GM18499 (cell line): Measurements from ENCODE around the gene GAS6.

Source experiments
- ATAC-seq: cut with Tn5 transposase; IDR thresholded peaks from one replicate; pipeline ENCODE4 v1.9.1; 2021; ENCODE audit warnings: moderate number of reproducible peaks; ENCODE audit not compliant: insufficient read depth, unreplicated experiment

The GAS6 gene

GRCh38 chr13:113854238-113855011 lies 9.5 kb downstream of the GAS6 start:
- ATAC-seq = no peak

- ATAC-seq = no peak
Observed at GRCh38 chr13:113853518-113854237, 10.2 kb downstream of the GAS6 start.

DNA sequence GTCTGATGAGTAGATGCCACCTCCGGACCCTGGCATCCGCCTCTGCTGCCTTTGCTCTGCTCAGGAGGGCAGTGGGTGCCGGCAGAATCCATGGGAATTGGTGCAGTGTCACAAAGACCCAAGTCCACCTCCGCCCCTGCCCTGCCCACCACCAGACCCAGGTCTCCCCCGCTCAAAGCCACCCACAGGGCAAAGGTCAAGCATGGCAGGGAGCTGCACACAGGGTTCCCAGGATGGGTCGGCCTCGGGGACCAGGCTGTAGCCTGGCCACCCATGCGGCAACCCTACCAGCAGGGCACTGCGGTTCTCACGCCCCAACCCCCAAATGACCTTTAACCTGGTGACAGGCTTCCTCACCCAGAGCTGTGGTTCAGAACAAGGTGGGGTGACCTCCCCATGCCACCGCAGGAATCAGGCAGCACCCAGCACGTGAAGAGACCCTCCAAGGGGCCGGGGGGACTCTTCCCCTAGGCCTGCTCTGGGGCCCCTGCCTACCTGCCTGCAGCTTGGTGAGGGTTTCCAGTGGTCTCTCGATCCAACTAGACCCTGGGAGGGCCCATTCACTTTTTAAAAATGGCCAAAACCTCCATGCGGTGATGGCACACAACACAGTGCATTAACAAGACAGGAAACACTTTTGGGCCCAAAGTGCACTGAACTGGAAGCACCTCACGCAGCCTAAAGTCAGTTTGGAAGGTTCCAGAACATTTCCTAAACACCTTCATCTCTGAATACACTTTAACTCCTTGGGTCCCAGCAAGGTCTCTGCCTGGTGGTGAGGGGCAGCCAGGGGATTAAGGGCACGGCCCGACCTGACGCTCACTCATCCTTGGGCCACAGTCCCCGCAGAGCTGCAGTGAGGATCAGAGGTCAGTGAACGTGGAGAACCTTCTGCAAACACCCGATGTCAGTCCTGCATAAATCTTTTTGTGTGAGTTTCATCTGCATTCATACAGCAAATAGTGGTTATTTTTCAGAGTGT lies 11.0 kb downstream of the GAS6 start:
- ATAC-seq = no peak

GRCh38 chr13:113851826-113852535 lies 11.9 kb downstream of the GAS6 start:
- no peak for ATAC-seq

- ATAC-seq = no peak
Observed at GRCh38 chr13:113851480-113851803, 12.4 kb downstream of the GAS6 start.

DNA sequence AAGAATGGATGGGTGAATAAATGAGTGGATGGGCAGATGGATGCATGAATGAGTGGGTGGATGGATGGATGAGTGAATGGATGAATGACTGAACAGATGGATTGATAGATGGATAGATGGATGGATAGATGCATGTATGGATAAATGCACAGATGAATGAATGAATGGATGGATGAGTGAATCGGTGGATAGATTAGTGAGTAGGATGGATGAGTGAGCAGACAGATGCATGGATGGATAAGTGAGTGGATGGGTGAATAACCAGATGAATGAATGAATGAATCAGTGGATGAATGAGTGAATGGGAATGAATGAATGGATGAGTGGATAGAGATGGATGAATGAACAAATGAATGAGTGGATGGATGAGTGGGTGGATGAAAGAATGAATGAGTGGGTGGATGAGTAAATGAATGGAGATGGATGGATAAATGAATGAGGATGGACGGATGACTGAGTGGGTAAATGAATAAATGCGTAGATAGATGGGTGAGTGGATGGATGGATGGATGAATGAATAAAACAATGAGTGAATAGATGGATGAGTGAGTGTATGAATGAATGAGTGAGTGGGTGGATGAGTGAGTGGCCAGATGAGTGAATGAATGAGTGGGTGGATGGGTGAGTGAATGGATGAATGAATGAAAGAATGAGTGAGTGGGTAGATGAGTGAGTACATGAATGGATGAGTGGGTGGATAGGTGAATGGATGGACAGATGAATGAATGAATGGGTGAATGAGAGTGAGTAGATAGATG lies 13.0 kb downstream of the GAS6 start:
- no peak for ATAC-seq

DNA sequence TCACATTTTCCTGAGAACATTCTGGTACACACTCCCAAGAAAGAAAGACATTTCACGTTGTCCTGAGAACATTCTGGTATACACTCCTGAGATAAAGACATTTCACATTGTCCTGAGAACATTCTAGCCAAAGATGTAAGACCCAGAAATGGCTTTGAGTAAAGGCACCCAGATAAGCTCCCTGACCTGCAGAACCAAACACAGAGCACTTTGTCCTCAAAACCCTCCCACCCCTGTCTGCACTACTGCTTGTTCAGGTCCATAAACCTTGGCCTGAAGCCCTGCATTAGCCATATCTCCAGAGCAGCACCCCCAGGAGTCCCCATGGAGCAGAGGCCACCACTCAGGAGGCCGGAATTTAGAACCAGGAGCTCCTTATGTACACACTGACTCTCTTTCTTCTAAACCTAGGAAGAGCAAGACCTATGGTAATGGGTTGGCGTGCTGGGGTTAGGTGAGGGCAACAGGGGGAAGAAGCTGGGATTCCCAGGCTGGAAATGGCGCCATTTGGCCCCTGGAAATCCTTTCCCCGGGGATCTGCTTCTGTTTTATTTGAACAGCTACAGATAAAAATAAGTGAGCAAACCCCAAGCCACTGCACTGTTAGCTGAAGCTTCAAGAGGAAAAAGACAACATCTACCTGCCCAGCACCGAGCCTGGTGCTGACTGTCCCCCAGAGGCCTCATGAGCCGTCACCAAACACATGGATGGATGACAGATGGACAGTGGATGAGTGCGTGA lies 13.7 kb downstream of the GAS6 start:
- ATAC-seq = no peak

- ATAC-seq = no peak
Observed at GRCh38 chr13:113849546-113849945, 14.3 kb downstream of the GAS6 start.

DNA sequence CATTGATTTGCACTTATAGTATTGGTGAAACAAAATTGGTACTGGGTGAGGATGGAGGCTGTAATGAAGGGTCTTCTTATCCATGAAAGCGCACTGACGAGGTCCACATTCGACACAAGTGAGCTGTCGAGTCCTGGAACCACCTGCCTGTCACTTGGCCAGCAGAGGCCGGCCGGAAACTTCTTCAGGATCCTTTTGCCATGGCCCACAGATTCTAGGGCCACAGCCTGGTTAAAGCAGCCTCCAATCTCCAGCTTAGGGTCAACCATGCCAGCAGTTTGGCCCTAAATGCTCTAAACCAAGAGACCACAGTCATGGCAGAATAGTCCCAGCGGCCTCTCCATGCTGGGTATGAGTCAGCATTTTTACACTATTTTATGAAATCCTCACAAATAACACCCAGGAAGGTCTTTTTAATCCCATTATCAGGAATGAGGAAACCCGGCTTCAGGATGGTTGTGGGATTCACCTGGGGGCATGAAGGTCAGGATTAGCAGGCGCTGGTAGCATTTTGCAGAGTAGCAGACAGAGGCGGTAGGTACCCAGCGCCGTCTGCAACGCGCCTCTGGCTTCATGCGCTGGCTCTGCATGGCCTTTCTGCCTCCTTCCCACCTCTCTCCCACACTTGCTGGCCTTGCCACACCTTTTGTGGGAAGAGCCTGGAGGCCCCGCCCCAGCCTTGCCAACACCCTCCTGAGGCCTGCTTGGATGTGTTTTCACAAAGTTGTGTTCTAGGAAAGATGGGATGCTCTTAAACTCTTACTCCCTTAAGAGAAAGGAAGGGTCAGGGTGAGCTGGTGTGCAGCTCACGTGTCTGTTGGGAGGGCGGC lies 15.2 kb downstream of the GAS6 start:
- ATAC-seq = no peak

DNA sequence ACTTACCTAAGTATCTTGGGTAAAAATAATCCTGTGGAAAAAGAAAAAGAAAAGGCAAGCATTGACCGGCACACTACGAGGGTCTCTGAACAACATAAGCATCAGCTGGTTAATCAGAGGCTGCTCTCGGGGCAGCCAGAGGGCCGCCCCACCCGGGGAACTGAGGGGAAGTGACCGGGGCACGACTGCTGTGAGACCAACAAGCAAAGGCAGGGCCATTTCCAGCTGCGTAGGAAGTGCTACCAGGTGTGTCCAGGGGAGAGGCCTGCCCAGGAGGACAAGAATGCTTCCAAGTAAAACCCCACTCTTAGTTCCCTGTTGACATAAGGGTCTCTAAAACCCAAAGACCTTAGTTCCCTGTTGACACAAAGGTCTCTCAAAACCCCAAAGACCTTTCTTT lies 15.9 kb downstream of the GAS6 start:
- no peak for ATAC-seq

DNA sequence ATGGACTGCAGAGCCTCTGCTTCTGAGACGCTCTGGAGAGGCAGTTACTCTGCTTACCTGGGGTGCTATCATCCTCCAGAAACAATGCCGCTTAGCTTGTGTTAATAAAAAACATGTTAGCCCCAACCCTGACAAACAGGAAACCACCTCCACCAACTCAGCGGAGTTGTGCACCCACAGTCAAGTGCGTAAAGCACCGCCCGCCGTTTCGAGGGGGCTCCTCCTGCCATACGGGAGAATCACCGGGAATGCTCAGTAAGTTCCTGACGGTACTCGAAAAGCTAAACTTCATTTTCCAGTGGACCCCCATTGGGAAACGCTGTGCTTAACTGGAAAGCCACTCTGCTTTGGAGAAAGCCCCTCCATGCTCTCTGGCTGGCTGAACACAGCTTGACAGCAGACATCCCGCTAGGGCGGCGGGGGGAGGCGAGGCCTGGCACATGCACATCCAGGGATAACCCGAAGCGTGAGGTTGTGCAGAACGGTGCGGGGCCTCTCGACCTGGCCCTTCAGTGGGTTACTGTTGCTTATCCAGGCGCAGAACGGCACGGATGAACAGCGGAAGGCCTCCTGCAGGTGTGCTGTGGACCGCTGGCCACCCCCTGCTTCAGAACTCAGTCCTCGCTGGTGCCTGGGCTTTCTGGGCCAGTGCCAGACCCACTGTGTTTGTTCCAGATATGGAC lies 17.1 kb downstream of the GAS6 start:
- ATAC-seq = no peak

DNA sequence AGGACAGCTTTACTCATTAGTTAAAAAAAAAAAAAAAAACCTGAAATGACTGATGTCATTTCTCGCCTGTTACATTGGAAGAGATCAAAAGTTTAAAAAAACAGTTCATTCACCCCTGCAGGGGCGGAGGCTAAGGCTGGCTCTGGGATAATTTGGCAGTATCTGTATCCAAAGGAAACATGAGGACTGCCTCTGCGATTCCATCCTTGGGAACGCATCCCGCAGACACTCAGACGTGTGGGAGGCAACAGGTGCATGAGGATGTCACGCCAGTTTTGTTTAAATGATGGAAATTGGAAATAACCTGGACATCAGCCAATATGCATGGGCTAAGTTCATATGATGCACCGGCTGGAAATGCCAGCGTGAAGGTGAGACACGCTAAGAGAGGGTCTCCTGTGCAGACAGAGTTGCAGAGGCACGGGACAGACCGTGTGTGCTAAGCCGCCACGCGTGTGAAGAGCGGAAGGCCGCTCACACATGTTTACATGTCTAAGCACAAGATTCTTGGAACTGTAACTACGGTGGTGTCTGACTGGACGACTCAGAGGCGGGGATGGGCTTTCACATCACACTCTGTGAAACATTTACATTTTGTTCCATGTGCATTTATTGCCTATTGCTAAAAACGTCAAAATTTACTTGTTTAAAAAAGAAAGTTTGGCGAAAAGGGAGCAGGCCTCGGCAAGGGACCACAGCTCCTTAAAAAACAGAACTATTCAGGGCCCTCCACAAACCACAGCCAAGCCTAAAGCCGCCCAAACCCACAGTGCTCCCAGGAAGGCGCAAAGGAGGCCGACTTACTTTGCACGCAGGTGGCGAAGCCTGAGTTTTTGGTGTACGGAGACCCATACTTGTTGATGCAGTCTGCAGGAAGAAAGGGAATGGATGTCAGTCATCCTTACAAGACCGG lies 17.9 kb downstream of the GAS6 start:
- ATAC-seq = no peak

DNA sequence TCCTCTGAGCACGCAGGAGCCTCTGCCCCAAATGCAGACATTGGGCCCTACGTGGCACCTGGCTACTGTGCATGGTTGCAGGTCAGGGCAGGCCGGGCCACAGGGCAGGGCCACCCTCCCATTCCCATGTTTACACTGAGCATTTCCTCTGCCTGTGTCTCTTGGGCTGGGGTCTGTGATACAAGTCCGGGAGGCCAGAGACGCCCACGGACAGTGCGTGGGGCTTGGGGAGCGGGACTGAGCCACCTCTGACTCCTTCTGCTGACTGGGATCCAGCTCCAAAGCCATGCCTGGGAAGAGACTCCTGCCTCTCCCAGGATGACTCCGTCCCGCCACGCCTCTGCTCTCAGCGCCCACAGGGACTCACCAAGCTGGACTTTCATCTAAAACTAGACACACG lies 18.8 kb downstream of the GAS6 start:
- no peak for ATAC-seq

GRCh38 chr13:113843864-113844556 lies 19.9 kb downstream of the GAS6 start:
- ATAC-seq = no peak

DNA sequence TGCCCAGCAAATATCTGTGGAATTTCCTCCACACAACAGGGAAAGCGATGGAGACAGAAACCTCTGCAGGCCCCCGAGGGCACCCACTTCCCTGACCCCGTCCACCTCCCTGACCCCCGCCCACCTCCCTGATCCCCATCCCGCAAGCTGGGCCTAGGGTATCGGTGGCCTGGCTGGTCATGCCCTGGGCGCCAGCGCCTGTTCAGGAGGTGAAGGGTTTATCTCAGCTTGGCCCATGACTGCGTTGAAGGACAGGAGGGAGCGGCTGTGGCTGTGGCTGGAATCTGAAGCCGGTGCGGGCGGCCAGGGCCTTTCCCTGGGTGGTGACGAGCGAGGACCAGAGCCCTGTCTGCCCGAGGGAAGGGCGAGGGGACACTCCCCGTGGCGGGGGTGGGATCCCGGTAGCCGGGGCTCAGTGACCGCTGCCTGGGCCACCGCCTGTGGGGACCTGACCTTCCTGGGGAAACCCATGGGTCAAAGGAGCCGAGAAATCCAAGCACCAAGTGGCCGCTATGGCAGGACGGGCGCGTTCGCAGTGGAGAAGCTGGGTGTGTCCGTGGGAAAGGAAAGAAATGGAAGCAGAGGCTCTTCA lies 20.7 kb downstream of the GAS6 start:
- ATAC-seq = no peak
